ENCODE data around the gene SLC25A45.

Gene SLC25A45

DNA sequence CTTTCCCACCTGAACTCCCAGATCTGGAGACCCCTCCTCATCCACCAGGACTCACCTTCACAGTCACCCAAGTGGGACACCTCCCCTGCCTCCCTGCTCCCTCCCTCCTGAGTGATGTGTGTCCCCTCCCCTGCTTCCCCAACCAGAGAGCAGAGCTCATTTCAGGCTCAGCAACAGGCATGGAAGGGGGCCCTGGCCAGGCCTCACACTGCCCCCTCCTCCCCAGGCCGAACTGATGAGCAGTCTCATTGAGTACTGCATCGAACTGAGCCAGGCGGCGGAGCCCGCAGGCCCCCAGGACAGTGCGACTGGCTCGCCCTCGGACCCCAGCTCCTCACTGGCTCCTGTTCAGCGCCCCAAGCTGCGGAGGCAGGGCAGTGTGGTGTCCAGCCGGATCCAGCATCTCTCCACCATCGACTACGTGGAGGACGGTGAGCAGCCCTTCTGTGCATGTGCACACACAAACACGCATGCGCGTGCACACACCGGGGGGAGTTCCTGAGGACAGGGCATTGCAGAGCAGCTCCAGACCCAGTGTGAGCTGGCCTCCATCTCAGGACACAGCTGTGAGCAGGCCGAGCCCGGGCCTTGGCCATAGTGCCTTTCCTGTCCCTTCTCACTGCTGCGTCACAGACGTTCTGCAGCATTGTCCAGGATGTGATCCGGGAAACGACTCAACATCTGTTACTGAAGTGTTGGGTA, 22.3 kb upstream of the SLC25A45 start:
- H3K4me3 ChIP-seq (ENCODE audit: low read length): peak overlapping the region; percentile 69
- H3K4me1 ChIP-seq (ENCODE audit: control insufficient read depth, low read length): peaks cover 78% of the 10 kb centered on the region
- peaks cover 18% of the 10 kb centered on the region for H3F3A ChIP-seq (ENCODE audit: control insufficient read depth, insufficient read depth)
- peaks cover 68% of the 10 kb centered on the region for H3K36me3 ChIP-seq (ENCODE audit: control insufficient read depth, low read length)
- H3K79me2 ChIP-seq (ENCODE audit: control insufficient read depth, low read length): peaks cover 13% of the 10 kb centered on the region
- peak overlapping the region; percentile 92 for H3K4me2 ChIP-seq (ENCODE audit: low read length)
- H3K27me3 ChIP-seq (ENCODE audit: control insufficient read depth, low read length): no peaks in the 10 kb centered on the region
- no peaks in the 10 kb centered on the region for H3K9me2 ChIP-seq (replicated peaks; ENCODE audit: control insufficient read depth, low read length)
- H3K27ac ChIP-seq (ENCODE audit: low read depth, low read length): peak overlapping the region; percentile 97
- TF ChIP-seq, protein P1, sequence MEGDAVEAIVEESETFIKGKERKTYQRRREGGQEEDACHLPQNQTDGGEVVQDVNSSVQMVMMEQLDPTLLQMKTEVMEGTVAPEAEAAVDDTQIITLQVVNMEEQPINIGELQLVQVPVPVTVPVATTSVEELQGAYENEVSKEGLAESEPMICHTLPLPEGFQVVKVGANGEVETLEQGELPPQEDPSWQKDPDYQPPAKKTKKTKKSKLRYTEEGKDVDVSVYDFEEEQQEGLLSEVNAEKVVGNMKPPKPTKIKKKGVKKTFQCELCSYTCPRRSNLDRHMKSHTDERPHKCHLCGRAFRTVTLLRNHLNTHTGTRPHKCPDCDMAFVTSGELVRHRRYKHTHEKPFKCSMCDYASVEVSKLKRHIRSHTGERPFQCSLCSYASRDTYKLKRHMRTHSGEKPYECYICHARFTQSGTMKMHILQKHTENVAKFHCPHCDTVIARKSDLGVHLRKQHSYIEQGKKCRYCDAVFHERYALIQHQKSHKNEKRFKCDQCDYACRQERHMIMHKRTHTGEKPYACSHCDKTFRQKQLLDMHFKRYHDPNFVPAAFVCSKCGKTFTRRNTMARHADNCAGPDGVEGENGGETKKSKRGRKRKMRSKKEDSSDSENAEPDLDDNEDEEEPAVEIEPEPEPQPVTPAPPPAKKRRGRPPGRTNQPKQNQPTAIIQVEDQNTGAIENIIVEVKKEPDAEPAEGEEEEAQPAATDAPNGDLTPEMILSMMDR (IDR thresholded peaks at IDR 0.05; ENCODE audit: low read depth, low read length, poor library complexity, severe bottlenecking): no peak
- H3K9me3 ChIP-seq (ENCODE audit: control insufficient read depth, insufficient read depth, low read length): no peaks in the 10 kb centered on the region
- 0 out of 2 replicates have a peak, but pooled peaks cover 4% of the 10 kb centered on the region for H4K20me1 ChIP-seq (ENCODE audit: control insufficient read depth, insufficient read depth, low read depth, low read length)

DNA sequence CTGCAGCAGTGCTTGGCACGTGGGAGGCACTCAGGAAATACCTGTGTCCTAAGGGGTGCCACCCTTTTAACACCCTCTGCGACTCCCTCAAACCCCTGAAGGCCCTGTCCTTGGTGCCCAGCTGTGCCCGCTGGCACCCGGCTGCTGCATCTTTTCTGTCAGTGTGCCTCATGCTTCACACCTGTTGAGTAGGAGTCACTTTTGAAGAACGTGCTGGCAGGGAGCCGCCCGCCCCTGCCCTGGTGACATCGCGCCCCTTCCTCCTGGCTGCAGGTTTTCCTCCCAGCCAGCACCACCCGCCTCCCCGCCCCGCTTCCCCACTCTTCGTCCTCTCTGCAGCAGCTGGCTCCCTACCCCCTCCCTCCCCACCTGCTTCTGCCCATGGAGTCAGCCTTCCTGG, 21.8 kb upstream of the SLC25A45 start:
- Histone ChIP-seq H3K4me3 (ENCODE audit: low read length) (peak overlapping the region; percentile 69), H3K9me3 (ENCODE audit: control insufficient read depth, insufficient read depth, low read length) (no peaks in the 10 kb centered on the region), H3K4me1 (ENCODE audit: control insufficient read depth, low read length) (peaks cover 73% of the 10 kb centered on the region), H3K4me2 (ENCODE audit: low read length) (peak overlapping the region; percentile 92), H3K9me2 (replicated peaks; ENCODE audit: control insufficient read depth, low read length) (no peaks in the 10 kb centered on the region), H3F3A (ENCODE audit: control insufficient read depth, insufficient read depth) (peaks cover 18% of the 10 kb centered on the region), H3K36me3 (ENCODE audit: control insufficient read depth, low read length) (peaks cover 68% of the 10 kb centered on the region), H3K27me3 (ENCODE audit: control insufficient read depth, low read length) (no peaks in the 10 kb centered on the region), H3K27ac (ENCODE audit: low read depth, low read length) (peak overlapping the region; percentile 97), H4K20me1 (ENCODE audit: control insufficient read depth, insufficient read depth, low read depth, low read length) (0 out of 2 replicates have a peak, but pooled peaks cover 4% of the 10 kb centered on the region), H3K79me2 (ENCODE audit: control insufficient read depth, low read length) (peaks cover 13% of the 10 kb centered on the region)
- TF ChIP-seq, protein P1 (IDR thresholded peaks at IDR 0.05; ENCODE audit: low read depth, low read length, poor library complexity, severe bottlenecking): no peak
- TF ChIP-seq EZH2phosphoT487 (IDR thresholded peaks at IDR 0.05; ENCODE audit: borderline replicate concordance, low read length): no peak

DNA sequence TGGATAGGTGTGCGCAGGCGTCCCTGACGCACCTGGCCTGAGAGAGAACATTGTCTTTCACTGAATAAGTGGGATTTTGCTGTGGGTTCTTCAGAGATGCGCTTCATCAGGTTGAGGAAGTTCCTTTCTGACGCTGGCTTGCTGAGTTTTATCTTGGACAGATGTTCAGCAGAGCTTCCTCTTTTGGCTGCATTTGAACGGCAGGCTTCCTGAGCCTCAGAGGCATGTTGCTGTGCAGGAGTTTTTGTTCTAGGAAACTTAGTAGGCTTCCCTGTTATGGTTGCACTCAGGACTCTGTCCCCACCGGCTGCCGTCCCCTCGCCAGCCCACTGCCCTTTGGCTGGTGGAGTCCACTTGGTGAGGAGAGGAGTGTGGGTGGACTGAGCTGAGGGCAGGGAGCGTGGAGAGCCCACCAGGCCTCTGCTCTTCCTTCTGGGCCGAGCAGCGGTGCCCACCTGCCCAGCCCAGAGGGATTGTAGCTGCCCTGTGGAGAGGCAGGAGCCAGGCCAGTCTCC, 21.2 kb upstream of the SLC25A45 start:
- H3K36me3 ChIP-seq (ENCODE audit: control insufficient read depth, low read length): peaks cover 63% of the 10 kb centered on the region
- H3K27me3 ChIP-seq (ENCODE audit: control insufficient read depth, low read length): no peaks in the 10 kb centered on the region
- H4K20me1 ChIP-seq (ENCODE audit: control insufficient read depth, insufficient read depth, low read depth, low read length): 0 out of 2 replicates have a peak, but pooled peaks cover 4% of the 10 kb centered on the region
- peak overlapping the region; percentile 69 for H3K4me3 ChIP-seq (ENCODE audit: low read length)
- H3K9me2 ChIP-seq (replicated peaks; ENCODE audit: control insufficient read depth, low read length): no peaks in the 10 kb centered on the region
- TF ChIP-seq EZH2phosphoT487 (IDR thresholded peaks at IDR 0.05; ENCODE audit: borderline replicate concordance, low read length): no peak
- TF ChIP-seq, protein P1 (IDR thresholded peaks at IDR 0.05; ENCODE audit: low read depth, low read length, poor library complexity, severe bottlenecking): no peak
- peak overlapping the region; percentile 97 for H3K27ac ChIP-seq (ENCODE audit: low read depth, low read length)
- peaks cover 18% of the 10 kb centered on the region for H3F3A ChIP-seq (ENCODE audit: control insufficient read depth, insufficient read depth)
- peaks cover 10% of the 10 kb centered on the region for H3K79me2 ChIP-seq (ENCODE audit: control insufficient read depth, low read length)
- H3K4me1 ChIP-seq (ENCODE audit: control insufficient read depth, low read length): peaks cover 68% of the 10 kb centered on the region
- no peaks in the 10 kb centered on the region for H3K9me3 ChIP-seq (ENCODE audit: control insufficient read depth, insufficient read depth, low read length)
- peak overlapping the region; percentile 92 for H3K4me2 ChIP-seq (ENCODE audit: low read length)
